Natural killer cell (primary cell): Measurements from ENCODE around the gene GABBR2. TPM values are rescaled to one million over a fixed set of nuclear protein-coding genes. Genes with fewer than 3 reads are reported as not detected.

Experiments
- ATAC-seq, 3 donors: fragments of 150-1000 bp in 2 of 3; fragments of 200-7000 bp in 1 of 3; cut with Tn5 transposase; 1 replicate in 1 of 3; 2 replicates in 2 of 3; pipeline ENCODE4 v1.10.0; 2021; ENCODE audit warnings: mild to moderate bottlenecking in 2 of 3, moderate library complexity in 2 of 3
- DNase-seq, 2 donors: peaks; one replicate each; pipeline versions ENCODE4 v3.0.0 to v3.0.0-alpha.2; 2013 to 2021; ENCODE audit warnings: mixed read lengths in 1 of 2
- H3K27ac ChIP-seq: one replicate; pipeline ENCODE4 v1.5.1; 2013; ENCODE audit warnings: mild to moderate bottlenecking, low read length
- H3K27me3 ChIP-seq: one replicate; pipeline ENCODE4 v1.6.1; 2013; ENCODE audit warnings: low read length; ENCODE audit not compliant: control insufficient read depth, insufficient read depth
- H3K36me3 ChIP-seq: one replicate; pipeline ENCODE4 v1.6.1; 2013; ENCODE audit warnings: low read length; ENCODE audit not compliant: control insufficient read depth, insufficient read depth
- H3K4me1 ChIP-seq: one replicate; pipeline ENCODE4 v1.6.1; 2013; ENCODE audit warnings: low read length; ENCODE audit not compliant: control insufficient read depth, insufficient read depth
- H3K4me3 ChIP-seq: one replicate; pipeline ENCODE4 v1.5.1; 2013; ENCODE audit warnings: low read length
- H3K9me3 ChIP-seq: one replicate; pipeline ENCODE4 v1.6.1; 2013; ENCODE audit warnings: low read length; ENCODE audit not compliant: control insufficient read depth, insufficient read depth
- H3K27ac Mint-ChIP-seq, 2 donors: one replicate each; pipeline ENCODE4 v1.8.0; 2022; ENCODE audit warnings: mild to moderate bottlenecking in 2 of 2, mixed read lengths in 2 of 2, moderate library complexity in 1 of 2
- H3K27me3 Mint-ChIP-seq, 2 donors: one replicate each; pipeline ENCODE4 v1.8.0; 2022; ENCODE audit warnings: low read depth in 2 of 2, mixed read lengths in 2 of 2
- H3K36me3 Mint-ChIP-seq: one replicate; pipeline ENCODE4 v1.8.0; 2022; ENCODE audit warnings: mixed read lengths
- H3K4me1 Mint-ChIP-seq, 2 donors: one replicate each; pipeline ENCODE4 v1.8.0; 2022; ENCODE audit warnings: mixed read lengths in 2 of 2
- H3K4me3 Mint-ChIP-seq: one replicate; pipeline ENCODE4 v1.8.0; 2022; ENCODE audit warnings: mild to moderate bottlenecking, moderate library complexity, mixed read lengths
- H3K9me3 Mint-ChIP-seq, 2 donors: one replicate each; pipeline ENCODE4 v1.8.0; 2022; ENCODE audit warnings: mixed read lengths in 2 of 2
- WGBS: methylation state at CpG from one replicate; pipeline ENCODE4 v1.1.7; 2013; ENCODE audit warnings: missing lambda C conversion rate; ENCODE audit not compliant: insufficient coverage; 5-methylcytosine and 5-hydroxymethylcytosine counted together
- intact Hi-C: fragments of 100-400 bp; cut with micrococcal nuclease; formaldehyde crosslinking; loops from one replicate; pipeline ENCODE4 v1.14.2; 2022
- total RNA-seq, 4 donors: library from RNA; stranded (reverse); fragments of 120-200 nt in 1 of 4; gene quantifications; one replicate each; pipeline versions ENCODE4 v1.2.3 to v1.2.4, GENCODE V29; 2013 to 2022
- TF ChIP-seq, protein P1 (sequence below): fragments of 200-600 bp; IDR thresholded peaks from one replicate; pipeline ENCODE4 v1.8.0; 2022; ENCODE audit warnings: antibody characterized with exemption

The GABBR2 gene
- total RNA-seq, 3 donors from 2014 or later (not counting 1 experiment from before 2014, with no cell fraction given), result not detected

DNA sequence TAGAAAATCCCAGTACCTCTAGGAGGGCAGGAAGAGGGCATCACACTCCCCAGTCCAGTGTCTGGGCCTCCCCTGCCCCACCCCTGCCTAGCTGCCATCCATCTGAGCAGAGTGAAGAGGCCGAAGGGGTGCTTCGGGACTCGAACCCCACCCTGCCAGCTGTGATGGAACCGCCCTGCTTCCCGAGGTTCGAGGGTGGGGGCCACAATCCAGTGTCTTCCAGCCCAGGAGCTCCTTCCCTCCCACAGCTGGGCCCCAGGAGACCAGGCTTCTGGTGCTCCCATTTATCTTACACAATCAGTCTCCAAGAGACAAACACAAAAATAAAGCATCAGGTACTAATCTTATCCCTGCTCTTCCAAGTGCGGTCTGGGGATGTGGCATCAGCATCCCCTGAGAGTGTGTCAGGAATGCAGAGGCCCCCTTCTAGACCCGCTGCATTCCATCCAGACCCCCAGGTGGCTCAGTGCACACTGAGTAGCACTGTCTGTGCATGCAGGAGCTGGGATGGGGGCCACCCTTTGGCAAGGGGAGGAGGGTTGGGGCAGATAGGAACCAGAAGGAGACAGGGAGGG, 330.4 kb downstream of the GABBR2 start:
- peaks cover 7% of the 10 kb centered on the region for H3K4me1 ChIP-seq
- H3K36me3 Mint-ChIP-seq, result no peaks in the 10 kb centered on the region
- no peak overlapping the region for H3K4me3 Mint-ChIP-seq
- no peak for DNase-seq
- WGBS, result 94% methylated on average over 8 of the region's 8 CpGs
- TF ChIP-seq, protein P1, sequence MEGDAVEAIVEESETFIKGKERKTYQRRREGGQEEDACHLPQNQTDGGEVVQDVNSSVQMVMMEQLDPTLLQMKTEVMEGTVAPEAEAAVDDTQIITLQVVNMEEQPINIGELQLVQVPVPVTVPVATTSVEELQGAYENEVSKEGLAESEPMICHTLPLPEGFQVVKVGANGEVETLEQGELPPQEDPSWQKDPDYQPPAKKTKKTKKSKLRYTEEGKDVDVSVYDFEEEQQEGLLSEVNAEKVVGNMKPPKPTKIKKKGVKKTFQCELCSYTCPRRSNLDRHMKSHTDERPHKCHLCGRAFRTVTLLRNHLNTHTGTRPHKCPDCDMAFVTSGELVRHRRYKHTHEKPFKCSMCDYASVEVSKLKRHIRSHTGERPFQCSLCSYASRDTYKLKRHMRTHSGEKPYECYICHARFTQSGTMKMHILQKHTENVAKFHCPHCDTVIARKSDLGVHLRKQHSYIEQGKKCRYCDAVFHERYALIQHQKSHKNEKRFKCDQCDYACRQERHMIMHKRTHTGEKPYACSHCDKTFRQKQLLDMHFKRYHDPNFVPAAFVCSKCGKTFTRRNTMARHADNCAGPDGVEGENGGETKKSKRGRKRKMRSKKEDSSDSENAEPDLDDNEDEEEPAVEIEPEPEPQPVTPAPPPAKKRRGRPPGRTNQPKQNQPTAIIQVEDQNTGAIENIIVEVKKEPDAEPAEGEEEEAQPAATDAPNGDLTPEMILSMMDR, result no peak
- intact Hi-C loops, result no loop called here
- no peaks in the 10 kb centered on the region for H3K27me3 ChIP-seq
- no peak overlapping the region for H3K27ac ChIP-seq
- no peaks in the 10 kb centered on the region for H3K27me3 Mint-ChIP-seq
- no peak overlapping the region for H3K4me3 ChIP-seq
- no peaks in the 10 kb centered on the region for H3K9me3 Mint-ChIP-seq
- no peak for ATAC-seq
- H3K4me1 Mint-ChIP-seq, result no peaks in the 10 kb centered on the region
- H3K9me3 ChIP-seq, result no peaks in the 10 kb centered on the region
- H3K36me3 ChIP-seq, result no peaks in the 10 kb centered on the region
- no peak overlapping the region for H3K27ac Mint-ChIP-seq

DNA sequence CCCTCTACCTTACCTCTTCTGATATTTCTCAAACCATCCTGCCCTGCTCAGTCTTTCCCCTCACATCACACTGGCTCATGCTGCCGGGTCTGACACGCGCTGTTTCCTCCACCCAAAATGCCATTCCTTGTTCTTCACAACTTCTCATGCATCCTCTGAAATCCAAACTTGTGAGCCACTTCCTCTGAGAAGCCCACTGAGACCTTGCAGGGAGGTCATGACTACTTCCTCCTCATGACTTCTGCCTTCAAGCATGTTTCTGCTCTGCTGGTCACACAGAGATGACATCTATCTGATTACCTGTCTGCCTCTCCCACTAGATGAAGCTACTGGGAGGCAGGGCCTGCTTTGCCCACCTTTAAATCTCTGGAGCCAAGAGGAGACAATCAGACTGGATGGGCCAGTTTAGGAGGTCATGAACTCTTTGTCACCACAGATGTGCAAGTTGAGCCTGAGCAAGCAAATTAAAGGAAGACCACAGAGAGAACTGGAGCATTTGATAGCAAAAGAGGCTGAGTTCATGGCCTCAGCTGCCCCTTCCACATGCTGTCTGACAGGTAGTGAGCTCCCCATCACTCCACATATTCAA, 333.5 kb downstream of the GABBR2 start:
- H3K36me3 Mint-ChIP-seq, result no peaks in the 10 kb centered on the region
- no peaks in the 10 kb centered on the region for H3K27me3 ChIP-seq
- no peaks in the 10 kb centered on the region for H3K36me3 ChIP-seq
- H3K27ac ChIP-seq, result no peak overlapping the region
- H3K9me3 Mint-ChIP-seq, result no peaks in the 10 kb centered on the region
- no peak for ATAC-seq
- intact Hi-C loops, result no loop called here
- H3K4me1 ChIP-seq, result peaks cover 6% of the 10 kb centered on the region
- TF ChIP-seq, protein P1, result no peak
- no peak overlapping the region for H3K27ac Mint-ChIP-seq
- no peak for DNase-seq
- no peaks in the 10 kb centered on the region for H3K4me1 Mint-ChIP-seq
- H3K4me3 Mint-ChIP-seq, result no peak overlapping the region
- H3K9me3 ChIP-seq, result no peaks in the 10 kb centered on the region
- H3K4me3 ChIP-seq, result no peak overlapping the region
- H3K27me3 Mint-ChIP-seq, result no peaks in the 10 kb centered on the region
- WGBS, result 66% methylated on average over 3 of the region's 3 CpGs

DNA sequence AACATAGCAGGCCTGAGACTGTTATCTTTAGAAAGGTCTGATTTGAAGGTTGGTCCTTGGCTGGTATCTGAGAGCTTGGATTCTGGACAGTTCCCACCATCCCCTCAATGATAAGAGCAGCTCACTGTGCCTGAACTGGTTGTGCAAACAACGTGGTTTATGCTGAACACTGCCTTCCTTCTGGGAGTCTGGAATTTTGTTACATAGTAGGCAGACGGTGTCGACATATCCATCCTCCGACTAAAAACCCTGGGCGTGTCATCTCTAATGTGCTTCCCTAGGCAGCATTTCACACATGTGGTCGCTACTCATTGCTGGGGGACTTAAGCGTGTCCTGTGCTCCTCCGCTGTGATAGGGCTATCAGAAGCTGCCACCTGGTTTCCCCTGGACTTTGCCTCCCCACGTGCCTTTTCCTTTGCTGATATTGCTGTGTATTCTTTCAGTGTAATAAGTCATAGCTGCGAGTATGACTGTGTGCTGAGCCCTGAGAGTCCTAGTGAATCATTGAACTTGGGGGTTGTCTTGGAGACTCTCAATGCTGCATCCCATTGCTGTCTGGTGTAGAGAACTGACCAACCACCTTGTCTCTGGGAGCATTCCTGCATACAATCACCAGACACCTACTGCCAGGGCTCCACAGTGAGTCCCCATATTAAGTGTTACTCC, 334.2 kb downstream of the GABBR2 start:
- Histone ChIP-seq H3K27ac (no peak overlapping the region), H3K36me3 (no peaks in the 10 kb centered on the region), H3K4me1 (peaks cover 3% of the 10 kb centered on the region), H3K27me3 (no peaks in the 10 kb centered on the region), H3K9me3 (no peaks in the 10 kb centered on the region), H3K4me3 (no peak overlapping the region)
- ATAC-seq (no peak), DNase-seq (no peak)
- H3K27me3 Mint-ChIP-seq, result no peaks in the 10 kb centered on the region
- H3K4me3 Mint-ChIP-seq, result no peak overlapping the region
- 92% methylated on average over 10 of the region's 10 CpGs for WGBS
- intact Hi-C loops, result no loop called here
- no peak overlapping the region for H3K27ac Mint-ChIP-seq
- H3K9me3 Mint-ChIP-seq, result no peaks in the 10 kb centered on the region
- TF ChIP-seq, protein P1, result no peak
- no peaks in the 10 kb centered on the region for H3K4me1 Mint-ChIP-seq
- no peaks in the 10 kb centered on the region for H3K36me3 Mint-ChIP-seq
